Left renal cortex interstitium (tissue), 4 donors: ENCODE data around the gene BBS4. TPM values are rescaled to one million over a fixed set of nuclear protein-coding genes. Genes with fewer than 3 reads are reported as not detected.

Experiments
- polyA plus RNA-seq, 4 donors: library from polyadenylated mRNA; unstranded; fragments of 120-200 nt; gene quantifications; one replicate each; pipeline ENCODE4 v1.2.1, GENCODE V29; 2013; ENCODE audit not compliant: insufficient read length in 4 of 4

The BBS4 gene
- polyA plus RNA-seq, 4 donors, result 36.9 to 54.3 (median 41.7) TPM

Other genes starting within 250 kb of the BBS4 start
- gene ARIH1, start 211.9 kb upstream of the BBS4 start, polyA plus RNA-seq, result 100 to 1,000 TPM; 174 to 205 (median 185) TPM
- under 1 TPM in 1 of 4 donors, not detected in 3; 0.77 TPM for gene GOLGA6B, start 31.5 kb upstream of the BBS4 start, polyA plus RNA-seq
- gene HIGD2B, start within 50 bp of the BBS4 start, polyA plus RNA-seq, result under 1 TPM in 1 of 4 donors, not detected in 3; 0.09 TPM
- 10 to 100 TPM; 50.3 to 67.1 (median 57.4) TPM for gene ADPGK, start 97.6 kb downstream of the BBS4 start, polyA plus RNA-seq